ENCODE measurements around the gene LMAN2L.

Gene LMAN2L

DNA sequence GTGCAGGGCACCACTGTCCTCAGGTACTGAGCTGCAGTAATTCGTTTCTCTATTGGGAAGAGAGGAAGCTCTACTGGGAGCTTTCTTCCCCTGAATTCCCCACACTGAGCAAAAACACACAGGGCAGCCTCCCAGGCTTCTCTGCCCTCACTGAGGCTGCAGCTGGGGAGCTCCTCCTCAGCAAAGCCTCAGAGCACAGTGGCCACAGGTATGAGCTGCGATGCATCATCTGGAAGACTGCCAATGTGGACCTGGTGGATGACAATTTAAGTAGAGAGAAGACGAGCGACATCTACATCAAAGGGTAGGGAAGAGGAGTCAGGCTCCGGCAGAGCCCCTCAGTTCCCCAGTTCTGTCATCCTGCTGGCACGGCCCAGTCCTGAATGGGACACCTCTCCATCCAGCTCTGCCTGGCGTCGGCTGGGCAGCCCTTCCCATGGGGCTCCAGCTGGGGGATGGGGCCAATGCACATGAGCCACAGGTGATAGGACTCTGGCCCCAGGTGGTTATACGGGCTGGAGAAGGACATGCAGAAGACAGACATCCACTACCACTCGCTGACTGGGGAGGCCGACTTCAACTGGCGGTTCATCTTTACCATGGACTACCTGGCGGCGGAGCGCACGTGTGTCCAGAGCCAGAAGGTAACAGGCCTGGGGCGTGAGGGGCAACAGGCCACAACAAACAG lies 37.6 kb downstream of the LMAN2L start:
- no peak for DNase-seq

DNA sequence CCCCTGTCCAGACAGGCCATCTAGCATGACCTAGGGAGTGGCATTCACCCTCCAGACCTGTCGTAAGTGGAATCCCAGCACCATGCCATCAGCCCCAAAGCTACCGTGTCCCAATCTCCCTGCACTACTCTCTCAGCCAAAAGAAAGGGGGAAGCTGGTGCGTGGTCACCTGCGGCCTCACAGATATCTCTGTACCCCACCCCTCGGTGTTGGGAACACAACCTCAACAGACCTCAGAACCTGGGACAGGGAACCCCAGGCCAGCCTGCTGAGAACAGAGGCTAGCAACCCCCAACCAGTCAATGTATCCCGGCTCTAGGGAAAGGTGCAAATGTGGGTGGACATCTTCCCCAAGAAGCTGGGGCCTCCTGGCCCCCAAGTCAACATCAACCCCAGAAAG lies 38.2 kb downstream of the LMAN2L start:
- no peak for DNase-seq

GRCh38 chr2:96700086-96700485 lies 39.8 kb downstream of the LMAN2L start:
- DNase-seq, result no peak

- DNase-seq, result no peak
Observed at GRCh38 chr2:96699621-96700020, 40.2 kb downstream of the LMAN2L start.

- no peak for DNase-seq
Observed at GRCh38 chr2:96699021-96699420, 40.8 kb downstream of the LMAN2L start.

DNA sequence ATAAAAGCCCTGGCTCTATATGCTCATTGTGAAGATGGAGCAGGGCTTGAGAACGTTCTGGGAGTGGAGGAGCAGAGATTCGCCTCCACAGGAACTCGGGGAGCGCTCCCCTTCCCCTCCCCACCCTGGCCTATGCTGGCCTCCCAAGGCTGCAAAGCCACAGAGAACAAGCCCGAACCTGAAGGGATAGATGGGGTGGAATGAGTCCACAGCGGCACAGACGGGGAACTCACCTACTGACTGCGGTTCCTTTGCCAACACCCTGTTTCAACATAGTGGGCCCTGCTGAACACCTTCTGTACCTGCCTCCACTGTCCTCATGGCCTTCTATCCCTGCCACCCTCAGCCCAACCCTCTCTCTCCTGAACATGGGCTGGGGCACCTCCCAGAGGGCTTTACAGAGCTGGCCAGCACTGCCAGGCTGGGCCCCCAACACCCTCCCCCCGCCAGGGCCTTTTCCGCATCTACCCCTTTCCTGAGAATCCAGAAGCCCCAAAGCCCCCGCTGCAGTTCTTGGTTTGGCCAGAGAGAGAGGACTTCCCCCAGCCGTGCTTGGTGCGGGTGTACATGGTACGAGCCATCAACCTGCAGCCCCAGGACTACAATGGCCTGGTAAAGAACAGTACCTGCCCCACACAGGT lies 41.5 kb downstream of the LMAN2L start:
- DNase-seq, result no peak

DNA sequence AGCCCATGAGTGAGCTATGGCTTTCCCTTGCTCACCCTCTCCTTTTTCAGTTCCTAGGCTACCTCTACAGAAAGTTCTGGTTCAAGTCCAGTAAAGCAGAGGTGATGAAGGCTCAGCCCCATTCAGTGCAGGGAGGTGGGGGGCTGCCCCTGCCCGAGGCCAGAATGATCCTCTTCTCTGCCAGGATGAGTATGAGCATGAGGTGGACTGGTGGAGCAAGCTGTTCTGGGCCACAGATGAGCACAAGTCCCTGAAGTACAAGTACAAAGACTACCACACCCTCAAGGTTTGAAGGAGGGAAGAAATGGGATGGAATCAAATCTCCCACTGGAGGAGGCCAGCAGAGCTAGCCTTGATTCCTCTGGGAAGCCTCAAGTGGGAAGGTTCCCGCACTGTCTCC lies 42.4 kb downstream of the LMAN2L start:
- no peak for DNase-seq

DNA sequence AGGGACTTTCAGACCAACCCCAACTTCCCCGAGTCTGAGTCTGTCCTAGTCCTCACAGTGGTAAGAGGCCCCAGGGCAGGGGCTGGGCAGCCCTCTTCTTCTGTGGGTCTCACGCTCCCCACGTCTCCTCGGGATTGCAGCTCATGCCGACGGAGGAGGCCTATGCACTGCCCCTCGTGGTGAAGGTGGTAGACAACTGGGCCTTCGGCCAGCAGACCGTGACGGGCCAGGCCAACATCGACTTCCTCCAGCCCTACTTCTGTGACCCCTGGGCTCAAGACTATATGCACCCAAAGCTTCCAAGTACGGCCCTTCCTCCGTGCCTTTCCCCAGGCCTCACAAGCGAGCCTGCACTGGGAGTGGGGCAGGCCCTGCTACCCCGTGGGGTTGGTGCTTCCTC lies 44.3 kb downstream of the LMAN2L start:
- no peak for DNase-seq

- DNase-seq, result no peak
Observed at GRCh38 chr2:96694816-96695455, 44.9 kb downstream of the LMAN2L start.

DNA sequence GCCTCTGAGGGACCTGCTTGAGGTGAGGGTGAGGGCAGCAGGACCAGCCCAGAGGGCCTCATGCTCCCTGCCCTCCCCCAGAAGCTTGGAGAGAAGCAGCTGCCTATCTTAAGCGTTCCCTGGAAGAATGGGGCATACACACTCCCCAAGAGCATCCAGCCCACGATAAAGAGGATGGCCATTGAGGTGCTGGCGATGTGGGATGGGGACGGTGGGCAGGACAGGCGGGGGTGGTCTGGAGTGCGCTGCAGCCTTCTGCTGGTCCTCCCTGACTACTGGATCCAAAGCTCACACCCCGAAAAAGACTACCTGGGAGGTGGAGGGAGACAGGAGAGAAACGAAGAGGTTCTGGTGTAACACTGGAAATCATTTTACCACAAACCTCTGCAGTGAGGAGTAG lies 45.6 kb downstream of the LMAN2L start:
- DNase-seq, result no peak

DNA sequence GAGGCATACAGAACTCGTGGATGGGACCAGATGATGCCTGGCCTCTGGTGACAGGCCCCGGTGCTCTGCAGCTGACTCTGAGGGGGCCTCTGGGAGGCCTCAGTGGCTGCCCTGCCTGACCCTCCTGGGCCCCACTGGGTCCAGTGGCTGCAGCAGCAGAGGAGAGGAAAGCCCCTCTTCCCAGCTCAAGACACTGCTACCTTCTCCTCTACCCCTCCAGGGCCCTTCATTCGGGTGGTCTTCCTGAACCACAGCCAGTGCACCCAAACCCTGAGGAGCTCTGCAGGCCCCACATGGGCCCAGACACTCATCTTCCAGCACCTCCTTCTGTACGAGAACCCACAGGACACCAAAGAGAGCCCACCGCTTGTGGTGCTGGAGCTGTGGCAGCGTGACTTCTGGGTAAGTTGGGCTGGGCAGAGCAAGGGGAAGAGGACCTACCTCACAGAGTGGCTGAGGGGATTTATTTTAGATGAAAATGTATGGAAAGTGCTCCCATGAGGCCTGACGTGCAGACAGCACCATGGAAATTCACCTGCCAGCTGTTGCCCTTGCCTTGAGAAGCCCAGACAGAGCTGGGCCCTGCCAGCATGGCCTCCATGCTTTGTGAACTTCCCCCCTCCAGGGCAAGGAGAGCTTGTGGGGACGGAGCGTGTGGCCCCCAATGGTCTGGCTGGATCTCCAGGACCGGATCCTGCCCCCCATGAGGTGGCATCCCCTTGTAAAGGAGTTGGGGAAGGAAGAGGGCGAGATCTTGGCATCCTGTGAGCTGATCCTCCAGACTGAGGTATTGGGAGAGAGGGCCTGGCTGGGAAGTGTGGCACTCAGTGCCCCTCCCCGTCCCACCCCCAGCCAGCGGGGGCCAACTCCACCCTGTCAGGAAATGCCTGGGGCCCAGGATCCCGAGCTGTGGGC lies 46.3 kb downstream of the LMAN2L start:
- DNase-seq, result no peak

GRCh38 chr2:96692094-96692971 lies 47.5 kb downstream of the LMAN2L start:
- DNase-seq, result no peak

DNA sequence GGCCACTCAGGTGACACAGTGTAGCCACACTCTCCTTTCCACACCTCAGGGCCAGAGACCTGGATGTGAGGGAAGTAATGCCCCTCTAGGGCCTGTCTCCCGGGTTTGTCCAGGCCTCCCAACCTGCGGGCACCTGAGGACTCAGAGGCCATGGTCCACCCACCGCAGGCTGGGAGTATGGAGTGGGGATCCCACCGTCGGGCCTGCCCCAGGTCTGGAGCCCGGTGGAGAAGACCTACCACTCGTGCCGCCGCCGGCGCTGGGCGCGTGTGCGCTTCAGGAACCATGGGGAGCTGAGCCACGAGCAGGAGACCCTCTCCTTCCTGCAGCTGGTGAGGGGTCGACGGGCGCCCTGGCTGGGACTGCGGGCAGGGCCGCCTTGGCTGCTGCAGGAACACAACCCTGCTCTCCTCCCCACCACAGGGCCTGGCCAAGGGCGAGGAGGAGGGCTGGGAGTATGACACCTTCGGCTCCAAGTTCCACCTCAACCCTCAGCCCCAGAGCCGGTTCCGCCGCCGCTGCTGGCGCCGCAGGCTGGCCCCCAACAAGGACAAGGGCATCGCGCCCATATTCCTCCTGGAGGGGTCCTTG lies 48.7 kb downstream of the LMAN2L start:
- DNase-seq, result no peak

GRCh38 chr2:96690306-96691021 lies 49.4 kb downstream of the LMAN2L start:
- DNase-seq, result no peak

GRCh38 chr2:96689431-96689991 lies 50.4 kb downstream of the LMAN2L start:
- DNase-seq, result no peak

DNA sequence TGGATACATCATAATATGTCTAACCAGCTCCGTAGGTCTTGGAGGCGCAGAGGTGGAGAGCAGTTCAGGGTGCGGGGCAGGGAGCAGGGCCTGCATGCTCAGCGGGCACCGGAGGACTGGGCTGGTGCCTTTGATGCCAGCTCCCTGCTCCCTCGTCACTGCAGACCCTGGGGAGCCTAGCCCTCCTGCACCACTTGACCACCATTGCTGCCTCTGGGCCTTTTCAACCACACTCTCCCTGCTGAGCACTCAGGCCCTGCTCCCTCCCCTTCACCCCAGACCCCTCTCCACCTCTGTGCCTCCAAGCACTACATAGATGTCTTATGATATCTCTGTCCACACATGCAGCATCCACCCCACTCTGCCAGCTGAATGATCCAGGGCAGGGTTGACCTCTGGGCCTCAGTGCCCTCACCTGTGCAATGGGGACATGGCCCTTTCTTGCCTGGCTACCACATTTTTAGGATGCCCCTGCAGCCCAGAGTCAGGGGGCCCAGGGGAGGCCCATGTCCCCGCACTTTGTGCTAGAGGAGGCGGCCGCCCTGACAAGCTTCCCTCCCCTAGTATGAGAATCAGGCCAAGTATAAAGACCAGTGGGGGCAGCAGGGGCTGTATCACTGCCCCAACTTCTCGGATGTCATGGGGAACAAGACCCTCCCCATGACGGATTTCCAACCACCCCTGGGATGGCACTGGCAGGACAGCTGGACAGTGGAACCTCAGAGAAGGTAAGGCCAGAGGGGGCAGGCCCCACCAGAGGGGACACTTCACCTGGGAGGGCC lies 51.0 kb downstream of the LMAN2L start:
- no peak for DNase-seq

DNA sequence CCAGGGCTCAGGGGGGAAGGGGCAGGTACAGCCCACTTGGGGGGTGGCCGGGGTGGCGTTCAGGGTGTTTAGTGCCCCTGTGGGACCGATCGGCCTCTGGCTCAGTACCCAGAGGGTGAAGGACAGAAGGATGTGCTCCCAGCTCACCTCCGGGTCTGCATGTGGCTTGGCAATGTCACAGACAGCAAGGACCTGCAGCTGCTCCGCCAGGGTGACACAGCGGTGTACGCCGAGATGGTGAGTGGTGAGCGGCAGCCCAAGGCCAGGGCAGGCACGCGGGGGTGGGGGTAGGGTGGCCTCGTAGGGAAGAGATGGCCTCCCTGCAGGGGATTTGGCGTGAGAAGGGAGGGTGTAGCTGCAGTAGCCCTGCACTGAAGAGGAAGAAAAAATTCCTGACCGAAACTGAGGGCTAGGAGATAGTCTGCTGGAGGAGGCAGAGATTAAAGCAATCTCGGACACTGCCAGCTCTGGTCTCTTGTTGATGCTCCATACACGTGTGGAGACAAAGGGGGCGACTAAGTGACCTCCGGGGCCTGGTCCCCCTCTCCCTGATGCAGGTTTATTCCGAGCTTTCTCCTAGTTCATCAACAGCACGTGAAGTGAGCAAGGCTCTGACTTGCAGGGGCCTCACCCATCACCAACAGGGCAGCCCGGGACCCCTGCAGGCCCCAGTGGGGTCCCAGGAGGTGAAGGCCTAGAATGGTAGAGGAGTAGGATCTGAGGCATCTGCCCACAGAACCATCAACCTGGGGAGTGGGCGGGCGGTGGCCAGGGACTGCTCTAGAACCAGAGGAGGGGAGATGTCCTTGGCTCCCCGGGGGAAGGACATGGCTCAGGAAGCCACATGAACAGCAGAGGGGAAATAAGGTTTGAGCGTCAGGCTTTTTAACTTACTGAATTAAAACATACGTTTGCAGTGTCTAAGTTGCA lies 51.9 kb downstream of the LMAN2L start:
- DNase-seq, result no peak

GRCh38 chr2:96687266-96687665 lies 52.6 kb downstream of the LMAN2L start:
- no peak for DNase-seq

Measured in activated CD4-positive, alpha-beta T cell treated with anti-CD3 and anti-CD28 coated beads, Interleukin-2, amount 50 U/mL, for 16 hours (primary cell).